ENCODE measurements around the gene PRR22.
"Not testable (repeated sequence)": the region's sequence is repeated elsewhere in the genome, so short reads cannot be mapped to it uniquely, and the experiment has no call there.

PRR22 gene

GRCh38 chr19:5751709-5752108 lies 32.8 kb downstream of the PRR22 start:
- no peak overlapping the region for H3K4me3 ChIP-seq (replicated peaks; ENCODE audit: low read depth, low read length)
- no peak for TF ChIP-seq CTCF (IDR thresholded peaks at IDR 0.05; ENCODE audit: low read length, missing control alignments)
- no peak for DNase-seq (ENCODE audit: low read depth)

- H3K4me3 ChIP-seq (replicated peaks; ENCODE audit: low read depth, low read length) = no peak overlapping the region
- no peak for TF ChIP-seq CTCF (IDR thresholded peaks at IDR 0.05; ENCODE audit: low read length, missing control alignments)
- DNase-seq (ENCODE audit: low read depth) = no peak
These were observed 35.0 kb downstream of the PRR22 start for GRCh38 chr19:5749505-5749904.

GRCh38 chr19:5748920-5749319 lies 35.6 kb downstream of the PRR22 start:
- H3K4me3 ChIP-seq (replicated peaks; ENCODE audit: low read depth, low read length); DNase-seq (ENCODE audit: low read depth): not testable (repeated sequence)

- DNase-seq (ENCODE audit: low read depth); H3K4me3 ChIP-seq (replicated peaks; ENCODE audit: low read depth, low read length): not testable (repeated sequence)
These were observed 39.5 kb downstream of the PRR22 start for GRCh38 chr19:5744999-5745398.

GRCh38 chr19:5743630-5744029 lies 40.9 kb downstream of the PRR22 start:
- DNase-seq (ENCODE audit: low read depth) = no peak
- TF ChIP-seq CTCF (IDR thresholded peaks at IDR 0.05; ENCODE audit: low read length, missing control alignments) = no peak
- H3K4me3 ChIP-seq (replicated peaks; ENCODE audit: low read depth, low read length) = no peak overlapping the region

GRCh38 chr19:5742051-5742450 lies 42.5 kb downstream of the PRR22 start:
- DNase-seq (ENCODE audit: low read depth) = no peak
- H3K4me3 ChIP-seq (replicated peaks; ENCODE audit: low read depth, low read length) = no peak overlapping the region
- no peak for TF ChIP-seq CTCF (IDR thresholded peaks at IDR 0.05; ENCODE audit: low read length, missing control alignments)

GRCh38 chr19:5738423-5738822 lies 46.1 kb downstream of the PRR22 start:
- no peak for TF ChIP-seq CTCF (IDR thresholded peaks at IDR 0.05; ENCODE audit: low read length, missing control alignments)
- peak; percentile 11 for DNase-seq (ENCODE audit: low read depth)
- H3K4me3 ChIP-seq (replicated peaks; ENCODE audit: low read depth, low read length) = no peak overlapping the region

GRCh38 chr19:5733172-5733571 lies 51.4 kb downstream of the PRR22 start:
- not testable (repeated sequence) for DNase-seq (ENCODE audit: low read depth); H3K4me3 ChIP-seq (replicated peaks; ENCODE audit: low read depth, low read length)

Measured in fibroblast of pulmonary artery (primary cell).